Thyroid gland (tissue), 4 donors: ENCODE data around the gene ATF7. TPM values are rescaled to one million over a fixed set of nuclear protein-coding genes. Genes with fewer than 3 reads are reported as not detected.
A peak's percentile ranks its signal among the peaks of the same experiment; 100 is the strongest.

Experiments used
- DNase-seq, 2 donors: peaks; one replicate each; pipeline ENCODE4 v3.0.0-alpha.2; 2019
- H3K27ac ChIP-seq, 3 donors: fragments of 200-600 bp; sonication (generic); 1 replicate in 2 of 3; 2 replicates in 1 of 3; pipeline ENCODE4 v1.5.1; 2016 to 2019; ENCODE audit warnings: mild to moderate bottlenecking in 1 of 3, moderate library complexity in 1 of 3
- H3K27me3 ChIP-seq: fragments of 200-600 bp; sonication (generic); one replicate; pipeline ENCODE4 v1.5.1; 2019
- H3K36me3 ChIP-seq, 2 donors: fragments of 200-600 bp; sonication (generic); one replicate each; pipeline ENCODE4 v1.5.1; 2016 to 2019
- H3K4me1 ChIP-seq, 2 donors: fragments of 200-600 bp; sonication (generic); one replicate each; pipeline ENCODE4 v1.5.1; 2017 to 2019
- H3K4me3 ChIP-seq, 3 donors: fragments of 200-600 bp; sonication (generic); replicated peaks in 1 of 3; 1 replicate in 2 of 3; 2 replicates in 1 of 3; pipeline ENCODE4 v1.5.1; 2016; ENCODE audit warnings: mild to moderate bottlenecking in 1 of 3
- H3K9me3 ChIP-seq: fragments of 200-600 bp; sonication (generic); one replicate; pipeline ENCODE4 v1.5.1; 2017
- POLR2A ChIP-seq, 2 donors: fragments of 450-650 bp; IDR thresholded peaks; one replicate each; pipeline ENCODE4 v1.6.1; 2017; ENCODE audit warnings: antibody characterized with exemption in 2 of 2, mild to moderate bottlenecking in 2 of 2, moderate library complexity in 1 of 2
- WGBS, 2 donors: methylation state at CpG; one replicate each; pipeline ENCODE4 v1.1.5; 2017; 5-methylcytosine and 5-hydroxymethylcytosine counted together
- intact Hi-C: fragments of 100-400 bp; cut with DNase I; formaldehyde crosslinking; loops from one replicate; pipeline ENCODE4 v1.15.1; 2023
- total RNA-seq, 4 donors: library from RNA; depleted of rRNA; stranded (reverse); fragments of >200 nt; gene quantifications; one replicate each; pipeline ENCODE4 v1.2.3, GENCODE V29; 2016
- TF ChIP-seq, protein P1 (sequence below), 6 experiments: fragments of 200-600 bp in 3 of 6; fragments of 450-650 bp in 3 of 6; sonication (generic) in 3 of 6; IDR thresholded peaks; one replicate each; pipeline ENCODE4 v1.5.1; 2016 to 2019; ENCODE audit warnings: antibody characterized with exemption in 6 of 6, mild to moderate bottlenecking in 2 of 6, inconsistent platforms in 1 of 6, moderate library complexity in 1 of 6

Gene ATF7
- total RNA-seq, 4 donors from 2014 or later: 21.3 to 40.1 (median 37.6) TPM

DNA sequence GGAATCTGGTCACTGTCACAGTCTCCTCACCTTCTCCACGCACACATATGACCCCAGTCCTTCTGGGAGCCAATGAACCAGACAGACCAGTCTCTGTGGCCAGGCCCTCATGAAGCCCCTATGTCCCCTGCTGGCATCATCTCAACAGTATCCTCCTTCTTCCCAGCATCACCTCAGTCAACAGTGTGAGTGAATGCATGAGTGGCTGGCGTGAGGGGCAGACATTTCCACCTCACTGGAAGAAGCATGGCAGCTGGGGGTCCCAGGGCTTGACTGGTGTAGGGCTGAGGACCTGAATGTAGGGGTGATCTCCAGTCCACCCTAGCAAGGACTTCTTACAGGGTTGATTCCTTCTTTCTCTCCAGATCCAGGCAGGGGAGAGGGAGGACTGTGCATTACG is 128.7 kb downstream of the ATF7 start:
- no peak overlapping the region for H3K4me3 ChIP-seq
- WGBS, 2 donors: 88 to 95% methylated on average over 3 of the region's 3 CpGs
- peaks cover 25 to 54% of the 10 kb centered on the region in 2 donors for H3K4me1 ChIP-seq

DNA sequence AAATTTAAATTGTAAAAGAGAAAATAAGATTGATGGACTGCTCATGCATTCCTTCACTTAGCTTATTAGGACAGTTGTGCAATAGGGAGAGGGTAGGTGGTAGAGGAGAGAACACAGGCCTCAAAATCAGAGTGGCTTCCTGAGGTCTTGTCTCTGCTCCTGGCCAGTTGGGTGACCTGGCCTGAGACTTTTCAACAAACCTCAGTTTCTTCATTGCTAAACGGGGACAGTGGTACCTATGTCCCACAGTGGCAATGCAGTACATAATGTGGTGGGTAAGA is 129.5 kb downstream of the ATF7 start:
- intact Hi-C loops: no loop called here
- DNase-seq: no peak
- WGBS, 2 donors: 81 to 83% methylated on average over 1 of the region's 1 CpG
- Histone ChIP-seq H3K36me3 (no peaks in the 10 kb centered on the region), H3K27me3 (no peaks in the 10 kb centered on the region), H3K27ac (peak overlapping the region in 2 of 3 donors; percentile 34 to 52), H3K4me3 (no peak overlapping the region), H3K9me3 (no peaks in the 10 kb centered on the region), H3K4me1 (peaks cover 24 to 49% of the 10 kb centered on the region in 2 donors)
- TF ChIP-seq, protein P1, sequence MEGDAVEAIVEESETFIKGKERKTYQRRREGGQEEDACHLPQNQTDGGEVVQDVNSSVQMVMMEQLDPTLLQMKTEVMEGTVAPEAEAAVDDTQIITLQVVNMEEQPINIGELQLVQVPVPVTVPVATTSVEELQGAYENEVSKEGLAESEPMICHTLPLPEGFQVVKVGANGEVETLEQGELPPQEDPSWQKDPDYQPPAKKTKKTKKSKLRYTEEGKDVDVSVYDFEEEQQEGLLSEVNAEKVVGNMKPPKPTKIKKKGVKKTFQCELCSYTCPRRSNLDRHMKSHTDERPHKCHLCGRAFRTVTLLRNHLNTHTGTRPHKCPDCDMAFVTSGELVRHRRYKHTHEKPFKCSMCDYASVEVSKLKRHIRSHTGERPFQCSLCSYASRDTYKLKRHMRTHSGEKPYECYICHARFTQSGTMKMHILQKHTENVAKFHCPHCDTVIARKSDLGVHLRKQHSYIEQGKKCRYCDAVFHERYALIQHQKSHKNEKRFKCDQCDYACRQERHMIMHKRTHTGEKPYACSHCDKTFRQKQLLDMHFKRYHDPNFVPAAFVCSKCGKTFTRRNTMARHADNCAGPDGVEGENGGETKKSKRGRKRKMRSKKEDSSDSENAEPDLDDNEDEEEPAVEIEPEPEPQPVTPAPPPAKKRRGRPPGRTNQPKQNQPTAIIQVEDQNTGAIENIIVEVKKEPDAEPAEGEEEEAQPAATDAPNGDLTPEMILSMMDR (IDR thresholded peaks at IDR 0.05): no peak
- TF ChIP-seq POLR2A (IDR thresholded peaks at IDR 0.05): no peak

More for the DNA sequence above, 128.7 kb downstream of the ATF7 start:
- Histone ChIP-seq H3K36me3 (no peaks in the 10 kb centered on the region), H3K27ac (no peak overlapping the region), H3K9me3 (no peaks in the 10 kb centered on the region), H3K27me3 (no peaks in the 10 kb centered on the region)
- no peak for DNase-seq
- intact Hi-C loops: no loop called here
- TF ChIP-seq POLR2A (IDR thresholded peaks at IDR 0.05): no peak
- TF ChIP-seq, protein P1 (IDR thresholded peaks at IDR 0.05): no peak

DNA sequence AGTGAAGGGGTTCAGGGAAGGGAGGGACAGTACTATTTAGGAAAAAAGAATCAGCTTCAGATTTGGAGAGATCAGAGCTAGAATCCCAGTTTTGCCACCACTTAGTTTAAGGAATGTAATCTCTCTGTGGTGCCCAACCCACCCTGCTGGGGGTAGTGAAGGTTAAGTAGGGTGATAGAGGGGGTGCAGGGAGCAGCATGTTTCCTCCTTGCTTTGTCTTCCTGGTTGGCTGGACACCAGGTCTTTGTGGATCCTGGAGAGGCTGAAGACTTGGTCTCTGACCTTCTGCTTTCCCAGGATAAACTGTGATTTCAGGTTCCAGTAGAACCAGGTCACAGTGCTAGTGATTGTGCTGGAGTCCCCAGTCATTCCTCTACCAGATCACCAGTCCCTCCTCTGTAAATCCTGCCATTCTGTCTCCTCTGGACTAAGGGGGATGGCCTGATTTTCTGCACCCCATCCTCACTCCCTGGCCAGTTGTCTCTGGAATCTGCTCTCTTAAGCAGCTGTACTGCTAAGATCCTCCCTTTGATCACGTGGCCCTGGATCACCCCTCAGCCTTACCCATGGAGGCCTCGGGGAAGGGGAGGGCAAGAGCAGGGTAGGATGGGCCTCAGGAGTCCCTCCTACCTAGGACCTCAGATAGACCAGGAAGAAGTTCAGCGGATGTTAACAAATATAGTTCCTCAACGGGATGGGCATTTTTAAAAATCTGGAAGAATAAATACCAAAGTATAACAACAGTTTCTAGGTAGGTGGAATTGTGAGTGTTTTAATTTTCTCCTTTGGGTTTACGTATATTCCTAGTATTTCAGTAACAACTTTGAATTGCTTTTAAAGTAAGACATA is 130.1 kb downstream of the ATF7 start:
- Histone ChIP-seq H3K27ac (peak overlapping the region in 2 of 3 donors; percentile 34 to 52), H3K4me1 (peaks cover 21 to 46% of the 10 kb centered on the region in 2 donors), H3K4me3 (no peak overlapping the region), H3K36me3 (no peaks in the 10 kb centered on the region), H3K27me3 (no peaks in the 10 kb centered on the region), H3K9me3 (no peaks in the 10 kb centered on the region)
- intact Hi-C loops: no loop called here
- peak; percentile 69 to 73 for DNase-seq
- TF ChIP-seq POLR2A (IDR thresholded peaks at IDR 0.05): peak in 1 of 2 donors; percentile 36
- TF ChIP-seq, protein P1 (IDR thresholded peaks at IDR 0.05): no peak
- WGBS, 2 donors: 34 to 42% methylated on average over 5 of the region's 5 CpGs

DNA sequence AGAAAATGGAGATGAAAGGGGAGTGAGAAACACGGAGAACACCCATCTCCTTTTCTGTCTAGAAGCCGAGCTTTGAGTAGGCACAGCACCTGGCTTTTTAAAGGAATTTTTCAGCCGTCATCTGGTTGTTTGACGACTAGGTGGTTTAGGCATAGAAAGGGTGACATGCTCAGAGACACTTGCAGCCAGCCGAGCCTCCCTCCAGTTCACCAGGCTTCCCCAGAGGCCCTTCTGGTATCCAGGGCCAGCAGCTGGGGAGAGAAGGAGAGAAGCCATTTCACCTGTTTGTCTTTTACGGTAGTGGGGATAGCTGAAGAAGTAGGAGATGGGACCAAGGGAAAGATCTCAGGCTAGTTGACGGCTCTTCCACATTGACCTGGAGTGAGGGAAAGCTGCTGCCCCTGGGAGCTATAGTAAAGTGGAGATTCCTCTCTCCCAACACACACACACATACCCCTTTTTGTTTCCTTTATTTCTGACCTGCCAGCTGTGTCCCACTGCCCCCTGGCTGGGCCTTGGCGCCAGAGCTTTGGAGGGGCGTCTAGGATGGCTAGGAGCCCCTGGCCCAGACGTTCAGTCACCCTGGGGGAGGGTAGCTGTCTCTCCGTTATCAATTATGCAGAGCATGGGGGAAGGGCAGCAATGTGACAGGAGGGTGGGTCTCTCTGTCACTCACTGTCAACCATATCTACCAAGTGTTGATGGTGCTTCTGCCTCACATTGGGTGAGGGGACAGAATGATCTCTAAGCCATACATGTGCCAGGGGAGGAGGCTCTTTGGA is 132.4 kb downstream of the ATF7 start:
- Histone ChIP-seq H3K9me3 (no peaks in the 10 kb centered on the region), H3K4me1 (peaks cover 21 to 32% of the 10 kb centered on the region in 2 donors), H3K27me3 (no peaks in the 10 kb centered on the region), H3K36me3 (no peaks in the 10 kb centered on the region), H3K4me3 (peak overlapping the region in 1 of 3 donors; percentile 55), H3K27ac (peak overlapping the region; percentile 85 to 93 (median 91))
- WGBS, 2 donors: 29% methylated on average over 11 of the region's 11 CpGs
- TF ChIP-seq, protein P1 (IDR thresholded peaks at IDR 0.05): no peak
- TF ChIP-seq POLR2A (IDR thresholded peaks at IDR 0.05): no peak
- intact Hi-C loops: no loop called here
- DNase-seq: no peak
